Right renal pelvis (tissue), 4 donors: ENCODE data around the gene PRKAR1B. TPM values are rescaled to one million over a fixed set of nuclear protein-coding genes. Genes with fewer than 3 reads are reported as not detected.

ENCODE experiments used
- DNase-seq, 4 donors: peaks; one replicate each; pipeline ENCODE4 v3.0.0-alpha.2; 2013; ENCODE audit warnings: low read depth in 4 of 4, low spot score in 3 of 4, missing footprints in 1 of 4
- polyA plus RNA-seq, 4 donors: library from polyadenylated mRNA; unstranded; fragments of 120-200 nt; gene quantifications; one replicate each; pipeline ENCODE4 v1.2.1, GENCODE V29; 2013; ENCODE audit not compliant: insufficient read length in 4 of 4

Gene PRKAR1B
- polyA plus RNA-seq, 4 donors, result 34.7 to 47.2 (median 36.6) TPM

- DNase-seq, result no peak
Measured at GRCh38 chr7:594920-595620, 132.0 kb downstream of the PRKAR1B start.

GRCh38 chr7:594212-594913 lies 132.7 kb downstream of the PRKAR1B start:
- no peak for DNase-seq

DNA sequence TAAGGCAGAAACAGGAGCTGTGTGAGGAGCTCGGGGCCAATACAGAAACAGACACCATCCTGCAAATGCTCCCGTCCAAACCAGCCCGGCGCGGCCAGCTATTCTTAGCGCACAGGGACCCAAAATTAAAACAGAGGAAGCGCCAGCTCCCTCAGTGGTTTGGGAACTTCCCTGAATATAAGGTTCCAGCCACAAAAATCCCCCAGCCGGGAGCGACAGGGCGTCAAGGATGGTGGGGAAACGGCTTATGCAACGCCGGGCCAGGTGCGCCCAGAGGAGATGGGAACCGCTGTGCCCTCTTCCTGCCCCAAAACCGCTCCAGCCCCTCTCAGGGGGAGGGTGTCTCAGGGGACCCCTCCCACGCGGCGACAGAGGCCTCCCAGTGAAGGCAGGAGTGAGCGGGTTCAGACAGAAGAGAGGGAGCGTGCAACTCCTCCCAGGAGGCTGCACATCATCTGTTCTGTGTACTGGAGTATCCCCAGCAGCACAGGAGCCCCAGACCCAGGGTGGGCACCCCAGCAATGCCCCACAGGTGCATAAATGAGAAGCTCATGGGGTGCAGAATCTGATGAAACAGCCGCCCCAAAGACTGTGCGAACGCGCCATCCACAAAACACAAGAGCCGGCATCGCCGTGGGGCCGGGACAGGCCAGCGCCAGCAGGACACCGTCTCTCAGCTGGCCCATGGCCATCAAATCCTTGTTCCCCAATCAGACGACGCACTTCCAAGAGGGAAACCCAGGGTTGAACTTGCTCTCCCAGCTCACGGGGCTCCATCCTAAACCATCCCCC lies 133.6 kb downstream of the PRKAR1B start:
- DNase-seq, result no peak

GRCh38 chr7:591856-592628 lies 135.0 kb downstream of the PRKAR1B start:
- DNase-seq, result no peak

DNA sequence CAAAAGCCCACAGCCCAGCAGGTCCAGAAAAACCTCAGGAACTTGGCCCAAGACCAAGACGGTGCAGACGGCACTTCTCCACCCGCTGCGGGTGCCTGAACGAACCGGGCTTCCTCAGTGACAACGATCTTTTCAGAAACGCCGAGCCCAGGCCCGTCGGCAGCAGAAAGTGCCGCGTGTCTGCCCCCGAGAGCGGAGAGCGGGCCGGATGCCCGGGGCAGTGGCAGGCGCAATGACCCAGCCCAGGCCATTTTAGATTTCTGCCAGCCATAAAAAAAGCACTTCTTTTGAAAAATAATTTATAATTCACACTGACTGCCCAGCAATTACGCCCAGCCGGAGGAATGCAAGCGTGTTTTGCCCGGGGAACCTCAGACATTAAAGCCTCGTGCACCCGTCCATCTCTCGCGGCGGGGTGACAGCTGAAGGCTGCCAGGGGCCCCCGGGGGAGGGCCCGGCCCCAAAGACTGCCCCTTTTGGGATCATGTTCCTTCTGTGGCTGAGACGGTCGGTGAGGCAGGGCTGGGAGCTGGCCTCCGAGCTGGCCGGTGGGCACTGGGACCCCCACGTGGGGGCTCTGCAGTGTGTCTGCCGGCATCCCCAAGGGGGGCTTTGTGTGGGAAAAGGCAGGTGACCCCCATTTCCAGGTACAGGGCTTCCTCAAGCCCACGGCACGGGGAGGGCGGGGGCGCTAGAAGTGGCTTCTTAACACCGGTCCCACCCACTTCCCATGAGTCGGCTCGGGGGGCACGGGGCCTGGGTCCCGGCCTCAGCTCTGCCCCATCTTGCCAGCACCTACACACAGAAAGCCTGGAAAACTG lies 136.1 kb downstream of the PRKAR1B start:
- no peak for DNase-seq

DNA sequence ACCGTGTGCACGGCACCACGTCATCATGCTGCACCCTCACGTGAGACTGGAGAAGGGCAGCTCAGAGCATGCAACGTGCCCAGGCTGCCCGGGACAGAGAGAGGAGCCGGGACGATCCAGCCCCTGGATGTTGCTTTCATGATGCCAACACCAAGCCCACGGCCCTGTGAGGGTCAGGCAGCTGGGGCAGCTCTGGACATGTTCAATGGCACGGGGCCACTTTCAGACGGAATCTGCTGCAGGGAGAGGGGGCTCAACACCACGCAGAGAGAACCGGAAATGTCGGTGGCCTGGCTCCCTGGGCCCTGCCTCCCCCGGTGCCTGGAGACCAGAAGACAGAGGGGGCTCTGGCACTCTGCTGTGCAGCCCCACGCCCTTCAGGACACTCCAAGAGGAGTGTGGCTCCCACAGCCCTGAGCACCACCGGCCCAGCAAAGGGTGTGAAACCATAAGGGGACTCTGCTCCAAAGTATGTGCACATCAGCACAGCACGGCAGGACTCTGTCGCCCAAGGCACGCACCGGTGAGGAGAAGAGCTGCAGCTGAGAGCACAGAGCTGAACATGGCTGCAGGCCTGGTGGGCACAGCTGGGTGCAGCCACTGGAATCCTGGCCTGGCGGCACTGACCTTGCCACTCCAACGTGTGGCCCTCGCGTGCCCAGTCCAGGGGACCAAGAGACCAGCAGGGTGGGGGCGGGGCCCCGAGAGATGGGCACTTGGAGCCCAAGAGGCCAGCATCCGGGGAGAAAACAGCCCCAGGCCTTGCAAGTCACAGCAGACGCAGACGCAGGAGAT lies 137.1 kb downstream of the PRKAR1B start:
- no peak for DNase-seq

GRCh38 chr7:587767-588166 lies 139.3 kb downstream of the PRKAR1B start:
- DNase-seq, result no peak

DNA sequence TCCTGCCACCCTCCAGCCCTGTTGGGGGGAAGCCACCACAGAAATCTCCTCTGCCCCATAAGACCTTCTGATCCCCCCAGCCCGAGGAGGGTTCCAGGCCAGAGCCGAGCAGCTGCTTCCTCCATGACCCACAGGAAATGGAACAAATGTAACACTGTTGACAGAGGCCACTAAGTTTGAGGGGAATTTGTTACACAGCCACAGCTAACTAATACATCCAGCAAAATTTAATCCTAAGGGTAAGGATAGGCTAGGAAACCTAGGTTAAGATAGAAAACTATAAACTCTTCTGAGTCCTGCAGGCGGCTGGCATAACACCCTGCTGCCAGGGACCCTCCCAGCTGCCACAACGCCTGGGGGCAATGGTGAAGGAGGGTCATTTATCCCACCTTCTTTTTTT lies 140.6 kb downstream of the PRKAR1B start:
- no peak for DNase-seq

DNA sequence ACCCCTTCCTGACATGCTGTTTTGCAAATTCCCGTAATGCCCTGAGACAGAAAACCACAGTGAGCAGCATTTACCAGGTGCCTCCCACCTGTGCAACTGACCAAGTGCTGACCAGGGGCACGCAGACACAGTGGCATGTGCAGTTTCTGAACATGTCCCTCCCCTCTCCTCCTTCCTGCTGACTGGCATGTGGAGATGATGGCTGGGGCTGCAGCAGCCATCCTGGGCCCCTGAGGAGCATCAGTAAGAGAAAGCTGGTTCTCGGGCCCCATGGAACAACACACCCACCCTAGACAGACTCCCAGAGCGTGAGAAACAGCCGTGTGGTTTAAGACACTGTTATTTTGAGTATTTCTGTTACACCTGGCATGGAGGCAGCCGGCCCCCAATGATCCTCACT lies 141.2 kb downstream of the PRKAR1B start:
- DNase-seq, result no peak

DNA sequence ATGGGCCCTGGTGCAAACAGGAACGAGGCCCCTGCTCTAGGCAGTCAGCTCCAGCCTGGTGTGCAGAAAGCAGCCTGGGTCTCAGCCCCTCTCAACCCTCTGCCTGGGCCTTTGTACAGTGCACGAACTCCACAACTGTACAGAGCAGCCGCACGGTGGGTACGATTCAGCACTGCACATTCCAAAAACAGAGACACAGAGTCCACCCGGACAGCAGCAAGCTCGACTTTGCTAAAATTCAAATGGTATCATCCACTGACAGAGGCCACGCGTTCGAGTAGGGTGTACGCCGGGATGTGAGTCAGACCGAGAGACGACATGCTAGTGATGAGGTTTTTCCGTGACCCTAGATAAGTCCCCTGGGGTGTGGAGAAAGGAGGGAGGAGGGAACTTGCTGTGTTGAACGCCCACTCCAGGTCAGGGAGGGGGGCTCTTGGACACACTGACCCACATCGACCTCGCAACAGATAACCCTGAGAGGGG lies 141.8 kb downstream of the PRKAR1B start:
- no peak for DNase-seq

GRCh38 chr7:584820-585219 lies 142.3 kb downstream of the PRKAR1B start:
- DNase-seq, result no peak

DNA sequence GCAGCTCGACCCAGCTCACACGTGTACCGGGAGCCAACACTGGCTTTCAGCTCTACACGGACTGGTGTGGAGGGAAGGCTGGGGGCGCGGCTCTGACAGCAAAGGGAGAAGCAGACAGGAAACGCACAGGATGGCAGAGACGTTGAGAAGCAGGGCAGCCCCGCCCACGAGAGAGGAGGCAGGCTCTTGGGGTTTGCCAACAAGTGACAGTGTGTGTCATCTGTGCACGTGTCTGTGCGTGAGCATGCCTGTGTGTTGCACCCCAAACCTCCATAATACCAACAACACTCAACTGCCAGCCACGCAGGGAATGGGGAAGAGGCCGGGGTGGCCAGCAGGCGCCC lies 143.0 kb downstream of the PRKAR1B start:
- no peak for DNase-seq

- DNase-seq, result no peak
Measured at GRCh38 chr7:583410-584121, 143.5 kb downstream of the PRKAR1B start.

GRCh38 chr7:582931-583330 lies 144.2 kb downstream of the PRKAR1B start:
- no peak for DNase-seq

GRCh38 chr7:582081-582835 lies 144.8 kb downstream of the PRKAR1B start:
- DNase-seq, result no peak

DNA sequence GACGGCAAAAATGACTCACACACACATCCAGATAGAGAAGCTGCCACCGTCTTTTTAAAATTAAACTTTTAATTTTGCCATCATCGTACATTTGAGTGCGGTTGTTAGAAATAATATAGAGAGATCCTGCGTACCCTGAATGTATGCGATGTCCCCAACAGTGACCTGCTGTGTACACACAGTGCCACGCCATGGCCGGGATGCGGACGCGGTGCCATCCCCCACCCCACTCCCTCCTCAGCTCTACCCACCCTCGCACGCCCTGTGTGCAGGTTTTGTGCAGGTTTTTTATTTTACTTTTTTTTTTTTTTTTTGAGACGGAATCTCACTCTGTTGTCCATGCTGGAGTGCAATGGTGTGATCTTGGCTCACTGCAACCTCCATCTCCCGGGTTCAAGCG lies 148.7 kb downstream of the PRKAR1B start:
- no peak for DNase-seq

DNA sequence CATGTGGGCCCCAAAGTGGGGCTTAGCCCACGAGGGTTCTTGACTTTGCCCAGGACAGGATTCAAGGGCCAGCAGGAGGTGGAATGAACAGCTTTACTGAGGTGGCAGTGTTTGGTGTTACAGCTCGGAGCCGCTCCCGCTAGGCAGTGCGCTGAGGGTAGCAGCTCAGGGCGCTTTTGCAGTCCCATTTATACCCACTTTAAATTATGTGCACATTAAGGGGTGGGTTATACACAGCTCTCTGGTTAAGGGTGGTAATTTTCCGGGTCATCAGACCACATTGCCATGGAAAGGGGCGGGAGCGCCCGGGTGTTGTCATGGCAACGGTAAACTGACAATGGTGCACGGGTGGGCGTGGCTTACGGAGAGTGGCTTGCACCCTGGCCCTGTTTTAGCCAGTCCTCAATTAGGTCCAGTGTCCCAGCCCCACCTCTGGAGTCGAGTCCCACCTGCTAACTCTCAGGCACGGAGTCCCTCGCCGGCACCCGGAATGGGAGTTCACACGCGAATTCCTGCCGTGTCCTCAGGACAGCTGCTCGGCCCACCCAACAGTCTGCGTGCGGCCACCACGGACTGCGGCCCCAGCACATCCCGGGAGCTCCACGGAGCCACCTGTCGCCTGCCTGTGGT lies 149.2 kb downstream of the PRKAR1B start:
- DNase-seq, result no peak
